ENCODE results near the gene TEX44. TPM values are rescaled to one million over a fixed set of nuclear protein-coding genes. Genes with fewer than 3 reads are reported as not detected.

Gene TEX44
- total RNA-seq, 1 donor from 2014 or later, result not detected

GRCh38 chr2:231617059-231617926 lies 24.6 kb downstream of the TEX44 start:
- H3K4me1 Mint-ChIP-seq (ENCODE audit: low read depth, unreplicated experiment), result peaks cover 33% of the 10 kb centered on the region
- FAIRE-seq (no peak), DNase-seq (ENCODE audit: low read depth) (no peak)
- Histone ChIP-seq H3K9me3 (ENCODE audit: insufficient read depth, low read depth, low read length) (no peaks in the 10 kb centered on the region), H4K20me1 (ENCODE audit: insufficient read depth, low read length) (no peaks in the 10 kb centered on the region), H2AFZ (ENCODE audit: low read depth, low read length) (no peak overlapping the region), H3K27ac (ENCODE audit: low read depth, low read length) (no peak overlapping the region), H3K4me2 (ENCODE audit: low read length) (peak overlapping the region; percentile 1), H3K4me1 (ENCODE audit: insufficient read depth, low read length) (peaks cover 32% of the 10 kb centered on the region), H3K27me3 (ENCODE audit: insufficient read depth, low read length) (no peaks in the 10 kb centered on the region), H3K36me3 (ENCODE audit: insufficient read depth, low read length) (no peaks in the 10 kb centered on the region), H3K9ac (ENCODE audit: low read length) (no peak overlapping the region), H3K4me3 (ENCODE audit: insufficient read depth, low read depth, low read length) (no peak overlapping the region), H3K79me2 (ENCODE audit: insufficient read depth, low read length) (no peaks in the 10 kb centered on the region)
- TF ChIP-seq CTCF (IDR thresholded peaks at IDR 0.05; ENCODE audit: insufficient read depth, low read depth, low read length), result no peak
- TF ChIP-seq EZH2 (IDR thresholded peaks at IDR 0.05; ENCODE audit: insufficient read depth, low read length), result no peak
- no peak overlapping the region for H3K27ac Mint-ChIP-seq (ENCODE audit: unreplicated experiment)
- no peaks in the 10 kb centered on the region for H3K27me3 Mint-ChIP-seq (ENCODE audit: low read depth, unreplicated experiment)
- no peaks in the 10 kb centered on the region for H3K9me3 Mint-ChIP-seq (ENCODE audit: unreplicated experiment)
- H3K36me3 Mint-ChIP-seq (ENCODE audit: low read depth, unreplicated experiment), result no peaks in the 10 kb centered on the region
- H3K4me3 Mint-ChIP-seq (ENCODE audit: unreplicated experiment), result no peak overlapping the region

GRCh38 chr2:231621051-231621879 lies 28.6 kb downstream of the TEX44 start:
- Mint-ChIP-seq H3K36me3 (ENCODE audit: low read depth, unreplicated experiment) (no peaks in the 10 kb centered on the region), H3K27me3 (ENCODE audit: low read depth, unreplicated experiment) (no peaks in the 10 kb centered on the region), H3K9me3 (ENCODE audit: unreplicated experiment) (no peaks in the 10 kb centered on the region), H3K27ac (ENCODE audit: unreplicated experiment) (peak overlapping the region; percentile 29), H3K4me1 (ENCODE audit: low read depth, unreplicated experiment) (peaks cover 24% of the 10 kb centered on the region), H3K4me3 (ENCODE audit: unreplicated experiment) (no peak overlapping the region)
- peak overlapping the region; percentile 39 for H2AFZ ChIP-seq (ENCODE audit: low read depth, low read length)
- DNase-seq (ENCODE audit: low read depth), result no peak
- no peaks in the 10 kb centered on the region for H3K27me3 ChIP-seq (ENCODE audit: insufficient read depth, low read length)
- no peaks in the 10 kb centered on the region for H3K36me3 ChIP-seq (ENCODE audit: insufficient read depth, low read length)
- no peak overlapping the region for H3K4me3 ChIP-seq (ENCODE audit: insufficient read depth, low read depth, low read length)
- no peaks in the 10 kb centered on the region for H3K79me2 ChIP-seq (ENCODE audit: insufficient read depth, low read length)
- no peak for FAIRE-seq
- no peak overlapping the region for H3K27ac ChIP-seq (ENCODE audit: low read depth, low read length)
- H3K9me3 ChIP-seq (ENCODE audit: insufficient read depth, low read depth, low read length), result no peaks in the 10 kb centered on the region
- no peak for TF ChIP-seq CTCF (IDR thresholded peaks at IDR 0.05; ENCODE audit: insufficient read depth, low read depth, low read length)
- no peak for TF ChIP-seq EZH2 (IDR thresholded peaks at IDR 0.05; ENCODE audit: insufficient read depth, low read length)
- no peaks in the 10 kb centered on the region for H4K20me1 ChIP-seq (ENCODE audit: insufficient read depth, low read length)
- H3K9ac ChIP-seq (ENCODE audit: low read length), result peak overlapping the region; percentile 30
- peaks cover 9% of the 10 kb centered on the region for H3K4me1 ChIP-seq (ENCODE audit: insufficient read depth, low read length)
- peak overlapping the region; percentile 63 for H3K4me2 ChIP-seq (ENCODE audit: low read length)

Data from astrocyte (in vitro differentiated cells and primary cell).